GM19238 (cell line): ENCODE measurements around the gene ITGB2.

Experiments used
- DNase-seq: peaks from one replicate; pipeline ENCODE4 v3.0.0; 2011; ENCODE audit warnings: low spot score; ENCODE audit not compliant: insufficient read length

The ITGB2 gene

DNA sequence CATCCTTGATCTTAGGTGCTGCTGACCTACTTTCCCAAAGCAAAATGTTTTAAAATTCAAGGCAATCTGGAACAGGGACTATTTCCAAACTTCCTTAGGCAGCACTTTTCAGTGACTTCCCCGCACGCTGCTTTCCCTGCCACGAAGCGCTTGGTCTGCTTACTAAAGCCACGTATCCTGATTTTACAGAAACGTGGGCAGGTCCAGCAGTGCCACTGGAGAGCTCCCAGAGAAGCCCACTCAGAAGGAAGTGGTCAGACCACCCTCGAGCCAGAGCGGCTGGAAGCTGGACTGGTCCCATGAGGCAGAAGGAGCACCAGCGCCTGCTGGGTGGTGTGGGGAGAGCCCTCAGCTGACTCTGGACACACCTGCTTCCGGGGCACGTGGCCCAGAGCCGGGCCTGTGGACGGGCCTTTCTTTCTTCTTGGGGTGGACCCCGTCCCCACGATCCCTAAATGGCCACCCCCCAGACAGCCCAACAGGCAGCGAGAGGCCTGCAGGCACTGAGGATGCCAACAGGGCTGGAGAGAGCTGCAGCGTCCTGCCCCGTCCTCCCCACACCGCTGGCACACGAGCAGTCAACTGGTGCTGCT is 70.4 kb downstream of the ITGB2 start:
- DNase-seq = no peak

- DNase-seq = no peak
Measured at GRCh38 chr21:44849616-44850130, 71.0 kb downstream of the ITGB2 start.

- no peak for DNase-seq
Measured at GRCh38 chr21:44848821-44849521, 71.7 kb downstream of the ITGB2 start.

GRCh38 chr21:44847261-44848056 is 73.2 kb downstream of the ITGB2 start:
- DNase-seq = no peak

DNA sequence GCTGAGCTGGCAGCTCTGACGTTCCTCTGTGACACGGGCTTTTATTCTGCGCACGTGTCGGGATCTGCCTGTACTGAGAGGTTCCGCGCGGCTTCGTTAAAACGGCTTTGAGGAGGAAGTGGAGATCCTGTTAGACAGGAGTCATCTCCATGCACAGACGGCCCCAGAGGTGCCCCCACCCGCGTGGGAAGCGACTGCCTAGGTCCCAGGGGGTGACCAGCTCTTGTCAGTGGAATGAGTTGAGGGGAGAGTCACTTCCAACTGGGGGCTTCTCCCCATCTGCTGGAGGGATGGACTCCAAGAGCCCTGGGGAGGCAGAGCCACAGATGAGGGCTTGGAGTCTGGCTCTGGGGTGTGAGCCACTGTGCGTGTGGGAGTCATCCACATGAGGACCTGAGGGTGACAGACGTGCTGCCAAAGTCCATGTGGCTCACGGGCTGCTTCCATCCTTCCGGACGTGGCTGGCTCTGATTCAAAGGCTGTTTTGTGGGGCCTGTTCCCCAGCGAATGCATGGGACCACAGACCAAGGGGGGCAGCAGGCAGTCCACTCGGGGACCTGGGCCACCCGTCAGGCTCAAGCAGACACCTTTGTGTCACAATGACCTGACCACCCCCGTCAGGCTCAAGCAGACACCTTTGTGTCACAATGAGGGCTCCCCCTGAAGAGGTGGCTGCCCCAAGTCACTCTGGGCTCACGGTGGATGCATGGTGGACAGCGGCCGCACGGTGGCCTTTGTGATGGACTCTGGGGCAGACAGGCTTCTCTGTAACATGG is 74.0 kb downstream of the ITGB2 start:
- DNase-seq = peak; percentile 30

DNA sequence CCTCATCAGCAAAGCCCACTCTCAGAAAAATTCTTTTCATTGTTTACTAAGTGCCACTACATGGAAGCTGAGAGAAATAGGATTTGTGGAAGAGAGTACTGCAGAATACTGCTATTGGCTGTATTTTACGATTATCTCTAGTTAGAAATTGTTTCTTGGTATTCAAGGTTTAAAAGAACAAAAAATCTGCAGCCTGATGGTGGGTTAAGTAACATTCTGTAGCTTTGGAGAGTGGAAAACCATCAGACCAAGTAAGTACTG is 74.5 kb downstream of the ITGB2 start:
- no peak for DNase-seq

DNA sequence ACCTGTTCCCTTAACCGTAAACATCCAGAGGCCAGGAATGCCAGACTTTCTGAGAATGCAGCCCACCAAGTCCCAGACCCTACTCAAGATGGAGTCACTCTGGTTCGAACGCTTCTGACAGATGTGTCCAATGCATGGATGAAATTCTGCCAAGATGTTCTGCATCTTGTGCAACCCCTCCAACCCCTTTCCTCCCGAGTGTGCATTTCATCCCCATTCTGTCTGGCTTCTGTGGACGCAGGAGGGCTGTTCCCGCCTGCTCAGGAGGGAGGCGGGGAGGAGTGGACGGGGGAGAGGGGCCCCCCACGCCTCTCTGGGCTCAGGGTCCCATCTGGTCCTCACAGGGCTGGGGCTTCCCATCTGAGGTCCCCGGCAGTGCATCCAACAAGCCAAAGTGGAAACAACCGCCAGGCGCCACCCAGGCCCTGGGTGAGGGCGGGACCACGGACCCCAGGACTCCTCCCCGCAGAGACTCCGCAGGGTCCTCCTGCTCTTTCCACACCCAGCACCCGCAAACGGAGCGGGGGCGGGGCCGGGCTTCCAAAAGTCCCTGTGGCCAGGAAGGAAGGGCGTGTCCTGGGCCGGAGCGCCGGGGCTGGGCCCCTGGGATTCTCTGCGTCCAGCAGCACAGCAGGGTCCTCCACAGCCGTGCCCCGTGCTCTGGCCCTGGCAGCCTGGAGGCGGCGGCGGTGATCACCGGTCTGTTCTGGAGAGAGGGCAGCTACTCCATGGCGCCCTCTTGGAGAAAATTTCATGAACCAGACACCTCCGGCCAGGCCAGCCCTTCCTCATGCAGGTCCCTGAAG is 75.1 kb downstream of the ITGB2 start:
- peak; percentile 69 for DNase-seq

DNA sequence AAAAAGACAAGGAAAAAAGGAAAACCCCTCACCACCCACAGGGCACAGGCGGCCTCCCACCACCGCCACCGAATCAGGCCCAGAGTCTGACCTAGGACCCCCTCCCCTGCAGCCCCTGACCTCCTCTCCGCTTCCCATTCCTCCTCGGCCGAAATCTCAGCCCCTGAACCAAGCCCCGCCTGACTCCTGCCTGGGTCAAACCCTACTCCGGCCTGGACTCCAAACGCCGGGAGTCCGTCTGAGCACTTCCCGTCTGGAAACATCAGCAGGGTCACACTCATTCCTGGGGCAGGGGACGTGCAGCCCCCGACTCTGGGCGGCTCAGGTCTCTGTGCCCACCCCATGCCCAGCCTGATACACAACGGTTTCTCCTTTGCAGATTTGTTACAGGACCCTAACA is 76.4 kb downstream of the ITGB2 start:
- no peak for DNase-seq

GRCh38 chr21:44842721-44843445 is 77.8 kb downstream of the ITGB2 start:
- no peak for DNase-seq

- no peak for DNase-seq
Measured at GRCh38 chr21:44842087-44842486, 78.6 kb downstream of the ITGB2 start.

DNA sequence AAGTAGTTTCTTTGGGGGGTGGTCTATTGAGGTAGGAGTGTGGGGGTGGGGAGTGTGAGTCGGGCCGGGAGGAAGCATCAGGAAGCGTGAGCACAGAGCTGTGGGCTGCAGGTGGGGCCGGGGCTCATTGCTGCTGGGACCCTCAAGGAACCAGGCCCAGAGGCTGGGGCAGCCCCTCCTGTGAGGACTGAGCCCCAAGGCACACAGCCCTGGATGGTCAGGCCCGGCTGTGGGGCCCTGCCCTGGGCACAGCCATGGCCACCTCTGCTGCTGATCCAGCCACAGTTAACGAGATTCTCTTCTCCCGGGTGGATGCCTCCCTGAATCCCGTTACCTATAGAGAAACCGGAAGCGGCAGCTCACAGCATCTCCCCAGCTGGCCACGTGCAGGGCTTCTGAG is 79.9 kb downstream of the ITGB2 start:
- no peak for DNase-seq

GRCh38 chr21:44838951-44839350 is 81.7 kb downstream of the ITGB2 start:
- DNase-seq = no peak

DNA sequence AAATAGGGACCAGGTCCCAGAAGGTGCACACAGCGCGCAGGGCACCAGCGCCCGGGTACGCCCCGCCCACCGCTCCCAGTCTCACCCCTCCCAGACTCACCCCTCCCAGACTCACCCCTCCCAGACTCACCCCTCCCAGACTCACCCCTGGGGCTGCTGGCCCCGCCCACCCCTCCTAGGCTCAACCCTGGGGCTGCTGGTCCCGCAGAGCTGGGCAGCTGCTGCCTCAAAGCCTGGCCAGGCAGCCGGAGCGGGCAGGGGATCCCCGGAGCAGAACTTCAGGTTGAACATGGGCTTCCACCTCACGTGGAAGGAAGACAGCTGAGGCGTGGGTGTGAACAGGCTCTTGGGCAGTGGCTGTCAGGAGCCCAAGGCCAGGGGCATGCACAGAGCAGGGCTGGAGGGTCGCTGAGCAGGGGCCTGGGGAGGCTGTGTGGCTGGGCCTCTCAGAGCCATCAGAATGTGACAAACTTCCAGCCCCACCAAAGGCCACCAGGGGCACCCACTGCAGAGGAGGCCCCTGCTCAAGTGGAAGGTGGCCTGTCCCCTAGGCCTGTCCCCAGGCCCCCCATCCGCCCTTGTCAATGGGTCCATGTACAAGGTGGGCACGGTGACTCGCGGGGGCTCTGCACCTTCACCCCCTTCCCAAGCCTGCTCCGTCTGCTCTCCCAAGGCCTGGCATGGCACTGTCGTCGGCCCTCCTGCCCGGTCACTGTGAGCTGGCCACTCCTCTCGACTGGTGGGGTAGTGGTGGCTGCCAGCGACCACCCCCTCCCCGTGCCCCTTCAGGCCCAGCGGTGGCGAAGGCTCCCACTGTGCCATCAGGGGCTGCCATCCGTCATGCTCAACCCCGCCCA is 82.4 kb downstream of the ITGB2 start:
- no peak for DNase-seq

DNA sequence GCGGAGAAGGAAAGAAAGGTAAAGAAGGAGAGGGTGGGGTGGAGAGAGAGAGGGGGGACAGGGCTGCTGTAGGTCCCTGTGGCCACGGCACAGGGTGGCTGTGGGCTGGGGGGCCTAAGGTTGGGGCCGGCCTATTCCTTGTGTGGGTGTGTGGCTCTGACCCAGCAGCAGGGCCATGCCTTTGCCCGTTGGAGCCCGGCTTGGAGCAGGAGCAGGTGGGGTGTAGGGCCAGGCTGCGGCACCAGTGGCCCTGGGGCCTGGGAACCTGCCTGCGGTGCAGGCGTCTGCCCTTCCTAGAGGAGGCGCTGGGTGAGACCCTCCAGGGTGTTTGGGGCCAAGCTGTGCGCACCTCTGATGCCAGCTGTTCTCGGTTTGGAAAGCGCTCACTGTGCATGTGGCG is 83.2 kb downstream of the ITGB2 start:
- no peak for DNase-seq

DNA sequence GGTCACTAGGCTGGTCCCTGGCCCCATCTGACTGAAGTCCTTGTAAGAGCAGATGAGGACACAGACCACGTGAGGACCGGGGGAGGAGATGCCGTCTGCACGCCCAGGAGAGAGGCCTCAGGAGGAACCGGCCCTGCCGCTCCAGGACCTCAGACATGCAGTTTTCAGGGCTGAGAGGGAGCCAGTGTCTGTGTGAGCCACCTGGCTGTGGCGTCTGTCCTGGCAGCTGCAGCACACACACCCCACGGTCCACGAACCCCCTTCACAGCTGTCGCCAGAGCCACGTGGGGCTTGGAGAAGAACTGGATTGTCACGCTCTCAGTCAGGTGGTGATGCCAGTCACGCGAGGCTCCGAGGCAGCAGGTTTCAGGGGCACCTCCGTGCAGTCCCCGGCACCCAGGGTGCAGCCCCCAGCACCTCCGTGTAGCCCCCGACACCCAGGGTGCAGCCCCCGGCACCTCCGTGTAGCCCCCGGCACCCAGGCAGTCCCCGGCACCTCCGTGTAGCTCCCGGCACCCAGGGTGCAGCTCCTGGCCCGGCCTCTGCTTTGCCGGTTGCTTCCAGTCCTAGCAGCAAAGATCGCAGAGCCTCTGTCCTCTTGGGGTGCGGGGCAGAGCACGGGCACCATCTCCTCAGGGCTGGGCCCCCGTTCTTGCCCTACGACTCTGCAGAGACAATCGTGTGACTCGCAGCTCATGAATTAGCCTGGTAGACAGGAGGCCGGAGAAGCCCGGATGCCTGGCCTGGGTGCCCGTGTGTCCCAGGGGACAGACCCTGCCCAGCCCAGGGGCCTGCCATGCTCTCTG is 83.8 kb downstream of the ITGB2 start:
- DNase-seq = no peak

- DNase-seq = no peak
Measured at GRCh38 chr21:44836349-44836665, 84.4 kb downstream of the ITGB2 start.
